ENCODE data around the gene EXOC4.

DNA sequence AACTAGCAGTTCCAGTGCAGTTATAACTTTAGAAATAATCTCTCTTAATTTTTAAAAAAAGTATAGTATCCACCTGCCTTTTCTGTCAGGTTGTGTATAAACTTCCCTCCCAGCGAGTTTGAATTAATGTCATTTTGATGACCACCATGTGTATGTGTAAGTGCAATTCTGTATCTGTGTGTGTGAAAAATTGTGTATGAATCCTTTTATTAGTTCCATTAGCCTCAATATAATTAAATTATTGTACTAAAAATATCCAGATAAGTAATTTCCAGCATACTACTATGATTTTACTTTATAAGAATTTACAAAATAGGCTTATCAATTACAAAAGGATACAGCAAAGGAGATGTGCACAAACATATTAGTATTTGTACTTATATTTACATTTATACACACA is 453.1 kb downstream of the EXOC4 start:
- TF ChIP-seq ZNF75D (CRISPR knock-in tag; IDR thresholded peaks at IDR 0.05; ENCODE audit: borderline replicate concordance) = no peak
- TF ChIP-seq, protein P1, sequence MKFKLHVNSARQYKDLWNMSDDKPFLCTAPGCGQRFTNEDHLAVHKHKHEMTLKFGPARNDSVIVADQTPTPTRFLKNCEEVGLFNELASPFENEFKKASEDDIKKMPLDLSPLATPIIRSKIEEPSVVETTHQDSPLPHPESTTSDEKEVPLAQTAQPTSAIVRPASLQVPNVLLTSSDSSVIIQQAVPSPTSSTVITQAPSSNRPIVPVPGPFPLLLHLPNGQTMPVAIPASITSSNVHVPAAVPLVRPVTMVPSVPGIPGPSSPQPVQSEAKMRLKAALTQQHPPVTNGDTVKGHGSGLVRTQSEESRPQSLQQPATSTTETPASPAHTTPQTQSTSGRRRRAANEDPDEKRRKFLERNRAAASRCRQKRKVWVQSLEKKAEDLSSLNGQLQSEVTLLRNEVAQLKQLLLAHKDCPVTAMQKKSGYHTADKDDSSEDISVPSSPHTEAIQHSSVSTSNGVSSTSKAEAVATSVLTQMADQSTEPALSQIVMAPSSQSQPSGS (CRISPR knock-in tag; IDR thresholded peaks at IDR 0.05) = no peak
- TF ChIP-seq ARHGAP35 (CRISPR knock-in tag; IDR thresholded peaks at IDR 0.05; ENCODE audit: borderline replicate concordance) = no peak
- no peak for TF ChIP-seq AFF4 (CRISPR knock-in tag; IDR thresholded peaks at IDR 0.05)
- no peak for TF ChIP-seq ETS1 (CRISPR knock-in tag; IDR thresholded peaks at IDR 0.05)

All from HepG2 (cell line).